Common myeloid progenitor, CD34-positive (primary cell): ENCODE measurements around the gene SLTM.
A peak's percentile ranks its signal among the peaks of the same experiment; 100 is the strongest.
"Not testable (repeated sequence)": the region's sequence is repeated elsewhere in the genome, so short reads cannot be mapped to it uniquely, and the experiment has no call there.

Experiments
- CTCF ChIA-PET: fragments of 350-600 bp; sonication (Branson Sonifier 250); formaldehyde crosslinking; loops from one replicate; lab custom pipeline; 2021; ENCODE audit warnings: antibody characterized with exemption; lab: Charles Lee
- POLR2A ChIA-PET: fragments of 350-600 bp; sonication (Branson Sonifier 250); formaldehyde crosslinking; loops from one replicate; lab custom pipeline; 2021; ENCODE audit warnings: antibody characterized with exemption; lab: Charles Lee
- DNase-seq, 3 donors: peaks; one replicate each; pipeline versions ENCODE4 v3.0.0 to v3.0.0-alpha.2; 2013
- H3K27ac ChIP-seq, 2 experiments: 1 replicate in 1 of 2; 2 replicates in 1 of 2; pipeline ENCODE4 v1.7.0; 2013; ENCODE audit warnings: inconsistent platforms in 2 of 2, low read length in 2 of 2, mild to moderate bottlenecking in 2 of 2, low read depth in 1 of 2, moderate library complexity in 1 of 2; ENCODE audit not compliant: severe bottlenecking in 2 of 2, insufficient read depth in 1 of 2, poor library complexity in 1 of 2
- H3K27me3 ChIP-seq, 5 experiments: replicated peaks in 2 of 5; 1 replicate in 3 of 5; 2 replicates in 2 of 5; pipeline versions ENCODE4 v1.6.1 to v1.7.0; 2013; ENCODE audit warnings: low read length in 4 of 5, mild to moderate bottlenecking in 2 of 5, moderate library complexity in 2 of 5, inconsistent platforms in 1 of 5; ENCODE audit not compliant: insufficient read depth in 5 of 5, control insufficient read depth in 4 of 5
- H3K36me3 ChIP-seq, 4 experiments: 1 replicate in 2 of 4; 2 replicates in 2 of 4; pipeline versions ENCODE4 v1.6.1 to v1.7.0; 2013; ENCODE audit warnings: low read length in 3 of 4, control low read depth in 1 of 4, mild to moderate bottlenecking in 1 of 4; ENCODE audit not compliant: control insufficient read depth in 4 of 4, insufficient read depth in 4 of 4
- H3K4me1 ChIP-seq, 4 experiments: 1 replicate in 3 of 4; 2 replicates in 1 of 4; pipeline versions ENCODE4 v1.6.1 to v1.7.1; 2013; ENCODE audit warnings: low read length in 3 of 4, mild to moderate bottlenecking in 3 of 4, control low read depth in 1 of 4, inconsistent platforms in 1 of 4, moderate library complexity in 1 of 4; ENCODE audit not compliant: control insufficient read depth in 4 of 4, insufficient read depth in 4 of 4; ENCODE audit errors: control extremely low read depth in 1 of 4
- H3K4me3 ChIP-seq, 7 experiments: 1 replicate in 4 of 7; 2 replicates in 3 of 7; pipeline versions ENCODE4 v1.5.1 to v1.7.0; 2013; ENCODE audit warnings: mild to moderate bottlenecking in 7 of 7, low read length in 6 of 7, moderate library complexity in 6 of 7, inconsistent platforms in 2 of 7, low read depth in 2 of 7, control low read depth in 1 of 7; ENCODE audit not compliant: insufficient read depth in 4 of 7, control insufficient read depth in 1 of 7; ENCODE audit errors: extremely low read depth in 1 of 7
- H3K9me3 ChIP-seq, 5 experiments: 1 replicate in 4 of 5; 2 replicates in 1 of 5; pipeline versions ENCODE4 v1.6.1 to v1.7.1; 2013; ENCODE audit warnings: low read length in 4 of 5, mild to moderate bottlenecking in 2 of 5, inconsistent platforms in 1 of 5, low read depth in 1 of 5, moderate library complexity in 1 of 5; ENCODE audit not compliant: control insufficient read depth in 4 of 5, insufficient read depth in 2 of 5; ENCODE audit errors: control extremely low read depth in 1 of 5
- WGBS: methylation state at CpG from one replicate; pipeline ENCODE4 v1.1.5; 2013; ENCODE audit not compliant: insufficient coverage; 5-methylcytosine and 5-hydroxymethylcytosine counted together

Gene SLTM

GRCh38 chr15:58854593-58854992 lies 78.9 kb downstream of the SLTM start:
- H3K4me1 ChIP-seq, result no peaks in the 10 kb centered on the region
- no peak overlapping the region for H3K27ac ChIP-seq
- H3K27me3 ChIP-seq, result no peaks in the 10 kb centered on the region
- H3K4me3 ChIP-seq, result no peak overlapping the region
- DNase-seq, result no peak
- no CpG with 5 or more reads among the region's 4 CpGs for WGBS
- no peaks in the 10 kb centered on the region for H3K9me3 ChIP-seq
- H3K36me3 ChIP-seq, result peaks cover 0 to 11% (median 4%) of the 10 kb centered on the region in 4 experiments
- ChIA-PET POLR2A (no interaction called here), CTCF (interaction anchor here (0.6 to 1.0 kb wide), 2 partner anchors 12 to 31 kb away, joined by 3 read pairs; no protein-coding TSS in a partner anchor)

DNA sequence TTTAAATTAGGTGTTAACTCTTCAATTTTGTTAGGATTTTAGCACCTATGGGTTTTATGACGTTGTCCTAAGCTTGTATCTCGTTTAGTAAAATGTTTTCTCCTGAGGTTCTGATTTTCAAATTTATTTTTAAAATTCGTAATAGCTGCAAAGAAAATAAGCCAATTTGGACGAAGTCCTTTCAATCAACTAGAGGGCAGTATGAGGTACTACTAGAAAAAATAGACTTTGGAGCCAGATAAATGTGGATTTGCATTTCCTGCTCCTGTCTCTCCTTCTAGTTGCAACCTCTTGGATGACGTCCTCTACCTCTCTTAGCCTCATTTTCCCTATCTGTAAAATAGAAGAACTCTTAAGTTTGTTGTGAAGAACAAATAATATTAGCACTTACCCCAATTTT lies 81.1 kb downstream of the SLTM start:
- POLR2A ChIA-PET, result no interaction called here

DNA sequence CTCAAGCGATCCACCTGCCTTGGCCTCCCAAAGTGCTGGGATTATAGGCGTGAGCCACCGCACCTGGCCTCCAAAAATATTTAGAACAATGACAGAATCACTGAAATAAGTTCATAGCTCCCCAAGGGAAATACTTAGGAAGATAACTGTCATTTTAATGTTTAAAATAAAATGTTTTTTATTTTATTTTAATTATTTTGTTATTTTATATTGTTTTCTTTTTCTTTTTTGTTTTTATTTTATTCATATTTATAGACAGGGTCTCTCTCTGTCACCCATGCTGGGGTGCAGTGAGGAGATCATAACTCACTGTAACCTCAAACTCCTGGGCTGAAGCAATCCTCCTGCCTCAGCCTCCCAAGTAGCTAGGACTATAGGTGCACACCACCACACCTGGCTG lies 82.3 kb downstream of the SLTM start:
- peaks cover 3 to 23% (median 5%) of the 10 kb centered on the region in 4 experiments for H3K36me3 ChIP-seq
- H3K4me1 ChIP-seq, H3K27ac ChIP-seq, DNase-seq, H3K4me3 ChIP-seq, POLR2A ChIA-PET, H3K9me3 ChIP-seq, H3K27me3 ChIP-seq: not testable (repeated sequence)
- 100% methylated on average over 2 of the region's 3 CpGs for WGBS
- CTCF ChIA-PET, result interaction anchor here (1.2 kb wide), 1 partner anchor 10 kb away, joined by 3 read pairs; no protein-coding TSS in a partner anchor

More for the DNA sequence above, 81.1 kb downstream of the SLTM start:
- no peak overlapping the region for H3K4me3 ChIP-seq
- peaks cover 3 to 22% (median 5%) of the 10 kb centered on the region in 4 experiments for H3K36me3 ChIP-seq
- CTCF ChIA-PET, result interaction anchor here (0.8 kb wide), 1 partner anchor 10 kb away, joined by 3 read pairs; no protein-coding TSS in a partner anchor
- peak in 2 of 3 donors; percentile 13 to 34 for DNase-seq
- H3K27ac ChIP-seq, result no peak overlapping the region
- H3K27me3 ChIP-seq, result no peaks in the 10 kb centered on the region
- 100% methylated on average over 3 of the region's 5 CpGs for WGBS
- H3K9me3 ChIP-seq, result no peaks in the 10 kb centered on the region
- H3K4me1 ChIP-seq, result no peaks in the 10 kb centered on the region

DNA sequence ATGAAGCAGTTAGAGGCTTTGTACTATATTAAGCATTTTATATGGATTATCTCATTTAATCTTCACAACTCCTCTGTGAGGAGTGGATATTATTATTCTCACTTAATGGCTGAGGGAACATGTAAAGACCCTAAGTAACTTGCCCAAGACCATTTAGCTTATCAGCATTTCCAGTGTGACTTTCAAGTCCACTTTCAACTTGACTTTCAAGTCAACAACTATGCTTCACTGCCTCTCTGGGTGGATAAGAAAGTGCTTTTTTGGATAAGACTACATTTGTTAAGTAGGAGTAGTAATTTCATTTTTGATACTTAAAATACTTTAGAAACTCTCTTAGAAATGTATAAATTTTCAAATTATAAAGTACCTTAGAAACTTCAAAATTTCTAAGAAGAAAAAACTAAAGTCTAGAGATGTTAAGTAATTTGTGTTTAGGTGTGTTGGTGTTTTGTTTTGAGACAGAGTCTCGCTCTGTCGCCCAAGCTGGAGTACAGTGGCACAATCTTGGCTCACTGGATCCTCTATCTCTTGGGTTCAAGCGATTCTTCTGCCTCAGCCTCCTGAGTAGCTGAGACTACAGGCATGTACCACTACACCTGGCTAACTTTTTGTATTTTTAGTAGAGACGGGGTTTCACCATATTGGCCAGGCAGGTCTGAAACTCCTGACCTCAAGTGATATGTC lies 90.6 kb downstream of the SLTM start:
- Histone ChIP-seq H3K4me3 (no peak overlapping the region), H3K4me1 (no peaks in the 10 kb centered on the region), H3K27ac (no peak overlapping the region), H3K27me3 (no peaks in the 10 kb centered on the region), H3K36me3 (peaks cover 0 to 10% (median 3%) of the 10 kb centered on the region in 4 experiments), H3K9me3 (no peaks in the 10 kb centered on the region)
- ChIA-PET POLR2A (no interaction called here), CTCF (interaction anchor here (0.9 kb wide), 1 partner anchor 12 kb away, joined by 3 read pairs; no protein-coding TSS in a partner anchor)
- WGBS, result 95% methylated on average over 4 of the region's 4 CpGs
- no peak for DNase-seq

DNA sequence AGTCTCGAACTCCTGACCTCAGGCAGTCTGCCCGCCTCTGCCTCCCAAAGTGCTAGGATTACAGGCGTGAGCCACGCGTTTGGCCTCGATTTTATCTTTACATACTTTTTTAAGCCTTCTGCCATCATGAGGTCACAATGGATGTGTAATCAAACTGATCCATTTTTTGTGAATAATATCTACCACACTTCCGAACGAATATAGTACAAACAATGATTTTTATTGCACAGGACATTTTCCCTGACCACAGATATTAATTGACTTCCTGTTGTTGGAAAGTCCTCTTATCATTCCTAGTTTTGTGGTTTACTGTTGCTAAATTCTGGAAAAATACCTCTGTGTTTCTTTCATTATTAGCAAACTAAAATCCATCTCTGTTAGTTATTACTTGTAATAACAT lies 93.4 kb downstream of the SLTM start:
- H3K9me3 ChIP-seq, result no peaks in the 10 kb centered on the region
- H3K27me3 ChIP-seq, result no peaks in the 10 kb centered on the region
- ChIA-PET CTCF (interaction anchor here (0.7 kb wide), 1 partner anchor 10 kb away, joined by 3 read pairs; no protein-coding TSS in a partner anchor), POLR2A (no interaction called here)
- peaks cover 0 to 3% (median 0%) of the 10 kb centered on the region in 4 experiments for H3K36me3 ChIP-seq
- DNase-seq, result no peak
- no peak overlapping the region for H3K4me3 ChIP-seq
- 100% methylated on average over 5 of the region's 8 CpGs for WGBS
- no peaks in the 10 kb centered on the region for H3K4me1 ChIP-seq
- no peak overlapping the region for H3K27ac ChIP-seq

DNA sequence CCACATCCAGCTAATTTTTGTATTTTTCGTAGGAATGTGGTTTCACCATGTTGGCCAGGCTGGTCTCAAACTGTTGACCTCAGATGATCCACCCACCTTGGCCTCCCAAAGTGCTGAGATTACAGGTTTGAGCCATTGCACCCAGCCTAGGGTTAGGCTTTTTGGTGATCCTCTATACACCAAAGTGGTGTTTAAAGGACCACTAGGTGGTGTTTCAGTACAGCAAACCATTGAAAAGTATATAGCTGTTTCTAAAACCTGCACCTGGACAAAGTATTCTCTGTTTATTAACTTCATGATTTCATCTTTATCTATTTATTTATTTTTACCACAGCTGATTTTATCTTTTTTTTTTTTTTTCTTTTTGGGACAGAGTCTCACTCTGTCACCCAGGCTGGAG lies 94.0 kb downstream of the SLTM start:
- H3K27me3 ChIP-seq, result no peaks in the 10 kb centered on the region
- H3K4me1 ChIP-seq, result no peaks in the 10 kb centered on the region
- H3K36me3 ChIP-seq, result peaks cover 0 to 3% (median 0%) of the 10 kb centered on the region in 4 experiments
- ChIA-PET CTCF (interaction anchor here (0.7 kb wide), 1 partner anchor 9 kb away, joined by 3 read pairs; no protein-coding TSS in a partner anchor), POLR2A (no interaction called here)
- 100% methylated on average over 1 of the region's 1 CpG for WGBS
- no peak overlapping the region for H3K27ac ChIP-seq
- peak; percentile 7 to 35 (median 31) for DNase-seq
- H3K9me3 ChIP-seq, result no peaks in the 10 kb centered on the region
- H3K4me3 ChIP-seq, result no peak overlapping the region
